Measurements from ENCODE around the gene DNAH14. TPM values are rescaled to one million over a fixed set of nuclear protein-coding genes. Genes with fewer than 3 reads are reported as not detected.

DNAH14 gene
- total and polyA plus RNA-seq, 4 donors = 2.7 to 19.8 (median 9.6) TPM

GRCh38 chr1:225350872-225351271 is 421.4 kb downstream of the DNAH14 start:
- Histone ChIP-seq H3K4me3 (ENCODE audit: low read depth in 1 of 3, low read length in 3 of 3) (no peak overlapping the region), H3K27me3 (ENCODE audit: control insufficient read depth in 4 of 4, insufficient read depth in 4 of 4, low read length in 3 of 4) (no peaks in the 10 kb centered on the region), H3K4me1 (ENCODE audit: control insufficient read depth in 4 of 4, insufficient read depth in 4 of 4, low read length in 3 of 4) (peaks cover 3 to 13% (median 9%) of the 10 kb centered on the region in 4 donors), H3K9me3 (ENCODE audit: control insufficient read depth in 4 of 4, low read length in 3 of 4) (no peaks in the 10 kb centered on the region), H3K27ac (ENCODE audit: low read depth in 1 of 2, low read length in 2 of 2) (no peak overlapping the region), H3K9ac (ENCODE audit: low read depth in 1 of 2, low read length in 2 of 2) (no peak overlapping the region), H3K36me3 (ENCODE audit: control insufficient read depth in 4 of 4, insufficient read depth in 3 of 4, low read depth in 1 of 4, low read length in 3 of 4) (no peaks in the 10 kb centered on the region)
- TF ChIP-seq HNF4G (IDR thresholded peaks at IDR 0.05) (no peak), RXRA (IDR thresholded peaks at IDR 0.05) (no peak), GABPA (IDR thresholded peaks at IDR 0.05 in 1 of 2, conservative IDR thresholded peaks at IDR 0.05 in 1 of 2) (no peak), TAF1 (conservative IDR thresholded peaks at IDR 0.05) (no peak), FOXA2 (IDR thresholded peaks at IDR 0.05) (no peak), SP1 (IDR thresholded peaks at IDR 0.05) (no peak), FOXA1 (IDR thresholded peaks at IDR 0.05) (no peak)
- TF ChIP-seq, protein P1, sequence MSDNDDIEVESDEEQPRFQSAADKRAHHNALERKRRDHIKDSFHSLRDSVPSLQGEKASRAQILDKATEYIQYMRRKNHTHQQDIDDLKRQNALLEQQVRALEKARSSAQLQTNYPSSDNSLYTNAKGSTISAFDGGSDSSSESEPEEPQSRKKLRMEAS (IDR thresholded peaks at IDR 0.05) = no peak
- DNase-seq (ENCODE audit: low spot score) = no peak

DNA sequence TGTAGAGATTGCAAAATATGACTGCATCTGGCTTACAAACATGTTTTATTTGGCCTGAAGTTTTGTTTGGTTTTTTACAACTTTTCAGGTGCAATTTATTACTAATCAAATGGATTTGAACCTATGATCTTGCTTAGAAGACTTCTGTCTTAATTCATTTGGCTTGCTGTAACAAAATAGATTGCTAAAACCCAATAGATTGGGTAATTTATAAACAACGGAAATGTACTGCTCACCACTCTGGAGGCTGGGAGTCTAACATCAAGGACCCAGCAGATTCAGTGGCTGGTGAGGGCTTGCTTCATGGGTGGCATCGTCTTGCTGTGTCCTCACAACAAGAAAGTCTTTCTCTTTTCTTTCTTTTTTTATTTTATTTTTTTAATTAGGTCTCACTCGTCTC is 425.4 kb downstream of the DNAH14 start:
- Histone ChIP-seq H3K36me3 (ENCODE audit: control insufficient read depth in 4 of 4, insufficient read depth in 3 of 4, low read depth in 1 of 4, low read length in 3 of 4) (no peaks in the 10 kb centered on the region), H3K4me1 (ENCODE audit: control insufficient read depth in 4 of 4, insufficient read depth in 4 of 4, low read length in 3 of 4) (peaks cover 3 to 14% (median 10%) of the 10 kb centered on the region in 4 donors), H3K27ac (ENCODE audit: low read depth in 1 of 2, low read length in 2 of 2) (no peak overlapping the region), H3K27me3 (ENCODE audit: control insufficient read depth in 4 of 4, insufficient read depth in 4 of 4, low read length in 3 of 4) (no peaks in the 10 kb centered on the region), H3K4me3 (ENCODE audit: low read depth in 1 of 3, low read length in 3 of 3) (no peak overlapping the region), H3K9me3 (ENCODE audit: control insufficient read depth in 4 of 4, low read length in 3 of 4) (no peaks in the 10 kb centered on the region), H3K9ac (ENCODE audit: low read depth in 1 of 2, low read length in 2 of 2) (no peak overlapping the region)
- no peak for DNase-seq (ENCODE audit: low spot score)
- TF ChIP-seq HNF4G (IDR thresholded peaks at IDR 0.05) = peak; percentile 17
- TF ChIP-seq REST (IDR thresholded peaks at IDR 0.05) = peak; percentile 52
- TF ChIP-seq, protein P1 (IDR thresholded peaks at IDR 0.05) = peak; percentile 49
- no peak for TF ChIP-seq CTCF (IDR thresholded peaks at IDR 0.05; ENCODE audit: low read depth, low read length, missing input control)
- TF ChIP-seq SP1 (IDR thresholded peaks at IDR 0.05) = peak; percentile 63
- TF ChIP-seq HNF4A (conservative IDR thresholded peaks at IDR 0.05) = peak; percentile 75 to 79
- peak; percentile 48 to 79 for TF ChIP-seq RXRA (IDR thresholded peaks at IDR 0.05)
- TF ChIP-seq FOXA1 (IDR thresholded peaks at IDR 0.05) = peak; percentile 30
- TF ChIP-seq RAD21 (IDR thresholded peaks at IDR 0.05) = peak; percentile 40 to 43
- TF ChIP-seq, protein P2, sequence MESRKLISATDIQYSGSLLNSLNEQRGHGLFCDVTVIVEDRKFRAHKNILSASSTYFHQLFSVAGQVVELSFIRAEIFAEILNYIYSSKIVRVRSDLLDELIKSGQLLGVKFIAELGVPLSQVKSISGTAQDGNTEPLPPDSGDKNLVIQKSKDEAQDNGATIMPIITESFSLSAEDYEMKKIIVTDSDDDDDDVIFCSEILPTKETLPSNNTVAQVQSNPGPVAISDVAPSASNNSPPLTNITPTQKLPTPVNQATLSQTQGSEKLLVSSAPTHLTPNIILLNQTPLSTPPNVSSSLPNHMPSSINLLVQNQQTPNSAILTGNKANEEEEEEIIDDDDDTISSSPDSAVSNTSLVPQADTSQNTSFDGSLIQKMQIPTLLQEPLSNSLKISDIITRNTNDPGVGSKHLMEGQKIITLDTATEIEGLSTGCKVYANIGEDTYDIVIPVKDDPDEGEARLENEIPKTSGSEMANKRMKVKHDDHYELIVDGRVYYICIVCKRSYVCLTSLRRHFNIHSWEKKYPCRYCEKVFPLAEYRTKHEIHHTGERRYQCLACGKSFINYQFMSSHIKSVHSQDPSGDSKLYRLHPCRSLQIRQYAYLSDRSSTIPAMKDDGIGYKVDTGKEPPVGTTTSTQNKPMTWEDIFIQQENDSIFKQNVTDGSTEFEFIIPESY (IDR thresholded peaks at IDR 0.05) = peak; percentile 50
- no peak for TF ChIP-seq TAF1 (conservative IDR thresholded peaks at IDR 0.05)
- TF ChIP-seq ATF3 (IDR thresholded peaks at IDR 0.05) = peak; percentile 42
- peak; percentile 76 to 83 for TF ChIP-seq JUND (IDR thresholded peaks at IDR 0.05)
- no peak for TF ChIP-seq NR2F2 (IDR thresholded peaks at IDR 0.05)
- peak; percentile 66 for TF ChIP-seq FOXA2 (IDR thresholded peaks at IDR 0.05)
- peak in 1 of 2 donors; percentile 20 for TF ChIP-seq GABPA (IDR thresholded peaks at IDR 0.05 in 1 of 2, conservative IDR thresholded peaks at IDR 0.05 in 1 of 2)
- peak in 1 of 2 donors; percentile 60 for TF ChIP-seq EGR1 (IDR thresholded peaks at IDR 0.05; ENCODE audit: low read depth in 2 of 2)
- TF ChIP-seq YY1 (IDR thresholded peaks at IDR 0.05) = peak; percentile 50
- WGBS = 37% methylated on average over 3 of the region's 3 CpGs
